Endothelial cell of umbilical vein (primary cell): ENCODE results near the gene OR5D14.

ENCODE experiments used
- CTCF ChIP-seq, 2 donors: IDR thresholded peaks; 1 replicate in 1 of 2; 2 replicates in 1 of 2; pipeline ENCODE4 v1.5.1; 2011; ENCODE audit warnings: low read length in 2 of 2, mild to moderate bottlenecking in 2 of 2, moderate library complexity in 2 of 2, control low read depth in 1 of 2, inconsistent platforms in 1 of 2, low read depth in 1 of 2; ENCODE audit not compliant: insufficient read depth in 1 of 2; ENCODE audit errors: extremely low read depth in 1 of 2
- MAX ChIP-seq: IDR thresholded peaks from 2 replicates; pipeline ENCODE4 v1.6.1; 2011; ENCODE audit not compliant: insufficient read depth, insufficient read length
- POLR2A ChIP-seq: IDR thresholded peaks from 2 replicates; pipeline ENCODE4 v1.6.1; 2012; ENCODE audit warnings: low read depth, mild to moderate bottlenecking, control low read depth, low read length
- POLR2AphosphoS5 ChIP-seq: IDR thresholded peaks from 2 replicates; pipeline ENCODE4 v1.6.1; 2012; ENCODE audit warnings: low read depth, mild to moderate bottlenecking, control low read depth, low read length, moderate library complexity; ENCODE audit not compliant: insufficient read depth

- no peak for TF ChIP-seq CTCF (IDR thresholded peaks at IDR 0.05; ENCODE audit: extremely low read depth in 1 of 2, insufficient read depth in 1 of 2, low read depth in 1 of 2, low read length in 2 of 2)
- no peak for TF ChIP-seq POLR2A
- no peak for TF ChIP-seq POLR2AphosphoS5
- no peak for TF ChIP-seq MAX
Observed at GRCh38 chr11:55793321-55793720, 2.0 kb upstream of the OR5D14 start.
